K562 (cell line): ENCODE results near the gene GPATCH4. TPM values are rescaled to one million over a fixed set of nuclear protein-coding genes. Genes with fewer than 3 reads are reported as not detected.
"Not testable (repeated sequence)": the region's sequence is repeated elsewhere in the genome, so short reads cannot be mapped to it uniquely, and the experiment has no call there.

Source experiments
- ATAC-seq: fragments of 200-7000 bp; cut with Tn5 transposase; 3 replicates; pipeline ENCODE4 v1.9.1; 2020; ENCODE audit warnings: moderate library complexity
- BruUV-seq: library from RNA; stranded (reverse); fragments of 400-500 nt; replicated peaks from 2 replicates; lab custom pipeline; 2021; lab: Mats Ljungman, UMichigan
- CTCF ChIA-PET: fragments of 300-600 bp; formaldehyde crosslinking; extraction: SDS; loops from one replicate; lab custom pipeline; 2021; ENCODE audit warnings: low intra/inter-chr PET ratio; lab: Yijun Ruan, JAX
- POLR2A ChIA-PET: fragments of 300-600, 350-650 bp; sonication (Branson Sonifier 250); formaldehyde crosslinking; extraction: SDS; loops from one replicate; lab custom pipeline; 2021; ENCODE audit warnings: antibody characterized with exemption, inconsistent platforms; lab: Yijun Ruan, JAX
- DNase-seq, 4 experiments: peaks; one replicate each; pipeline versions ENCODE4 v3.0.0 to v3.0.0-alpha.2; 2011 to 2018; ENCODE audit warnings: low spot score in 3 of 4, mixed read lengths in 3 of 4; ENCODE audit errors: extremely low read depth in 1 of 4
- FAIRE-seq: peaks from 2 replicates; lab custom pipeline; 2011; peaks lifted over from hg19 to GRCh38; lab: Jason Lieb, UNC
- H2AFZ ChIP-seq: 2 replicates; pipeline ENCODE4 v1.6.0; 2011; ENCODE audit warnings: low read depth, low read length, control low read depth, inconsistent platforms
- H3K27ac ChIP-seq: fragments of 200-600 bp; 3 replicates; pipeline ENCODE4 v1.8.0; 2011; ENCODE audit warnings: low read depth, mild to moderate bottlenecking, control low read depth, inconsistent platforms, low read length, moderate library complexity, mixed read lengths; ENCODE audit errors: extremely low read depth
- H3K27me3 ChIP-seq, 2 experiments: fragments of 300-600 bp in 1 of 2; 2 replicates in 1 of 2; 3 replicates in 1 of 2; pipeline versions ENCODE4 v1.6.0 to v1.8.0; 2011; ENCODE audit warnings: inconsistent platforms in 2 of 2, low read length in 2 of 2, mild to moderate bottlenecking in 1 of 2, mixed read lengths in 1 of 2, moderate library complexity in 1 of 2; ENCODE audit not compliant: control insufficient read depth in 2 of 2, insufficient read depth in 2 of 2
- H3K36me3 ChIP-seq: fragments of 300-600 bp; 3 replicates; pipeline ENCODE4 v1.8.0; 2011; ENCODE audit warnings: mild to moderate bottlenecking, low read length, inconsistent platforms; ENCODE audit not compliant: control insufficient read depth, insufficient read depth
- H3K4me1 ChIP-seq, 2 experiments: fragments of 200-600 bp in 1 of 2; replicated peaks in 1 of 2; 2 replicates in 1 of 2; 3 replicates in 1 of 2; pipeline versions ENCODE4 v1.5.1 to v1.8.0; 2011; ENCODE audit warnings: inconsistent platforms in 2 of 2, low read length in 2 of 2, mild to moderate bottlenecking in 1 of 2, mixed read lengths in 1 of 2, moderate library complexity in 1 of 2; ENCODE audit not compliant: control insufficient read depth in 2 of 2, insufficient read depth in 2 of 2
- H3K4me2 ChIP-seq: 2 replicates; pipeline ENCODE4 v1.6.1; 2011; ENCODE audit warnings: low read length, control low read depth, inconsistent platforms, mixed read lengths; ENCODE audit not compliant: insufficient read depth
- H3K4me3 ChIP-seq: fragments of 200-600 bp; sonication (generic), shearing (Covaris generic); 2 replicates; pipeline ENCODE4 v1.5.1; 2016; ENCODE audit warnings: control low read depth, inconsistent platforms
- H3K79me2 ChIP-seq: fragments of 200-600 bp; 3 replicates; pipeline ENCODE4 v1.8.0; 2011; ENCODE audit warnings: low read length, inconsistent platforms; ENCODE audit not compliant: control insufficient read depth, insufficient read depth
- H3K9ac ChIP-seq, 2 experiments: 2 replicates each; pipeline versions ENCODE4 v1.6.0 to v1.6.1; 2011; ENCODE audit warnings: low read depth in 2 of 2, low read length in 2 of 2, control low read depth in 1 of 2, inconsistent platforms in 1 of 2, mild to moderate bottlenecking in 1 of 2, mixed read lengths in 1 of 2; ENCODE audit not compliant: insufficient read depth in 1 of 2
- H3K9me1 ChIP-seq: one replicate; pipeline ENCODE4 v1.6.0; 2011; ENCODE audit warnings: inconsistent platforms, mild to moderate bottlenecking, low read length, moderate library complexity; ENCODE audit not compliant: control insufficient read depth, insufficient read depth
- H3K9me3 ChIP-seq: replicated peaks from 2 replicates; pipeline ENCODE4 v1.5.1; 2011; ENCODE audit warnings: low read depth, low read length, inconsistent platforms; ENCODE audit not compliant: control insufficient read depth, insufficient read depth
- H4K20me1 ChIP-seq: replicated peaks from 2 replicates; pipeline ENCODE4 v1.6.1; 2011; ENCODE audit warnings: low read length, inconsistent platforms, mixed read lengths; ENCODE audit not compliant: control insufficient read depth, insufficient read depth
- ATF3 ChIP-seq, 2 experiments: fragments of 450-650 bp in 1 of 2; sonication (generic) in 1 of 2; formaldehyde crosslinking in 1 of 2; IDR thresholded peaks in 1 of 2; conservative IDR thresholded peaks in 1 of 2; 2 replicates each; pipeline versions ENCODE4 v1.6.1 to v1.8.1; 2016 to 2023; ENCODE audit warnings: mild to moderate bottlenecking in 2 of 2, moderate library complexity in 2 of 2, inconsistent platforms in 1 of 2, missing genetic modification reagents in 1 of 2
- CBX2 ChIP-seq: fragments of 200-600 bp; sonication (generic); IDR thresholded peaks from one replicate; pipeline ENCODE4 v1.6.1; 2012; ENCODE audit warnings: mild to moderate bottlenecking, low read length, inconsistent platforms; ENCODE audit not compliant: insufficient read depth, poor library complexity, severe bottlenecking
- CEBPB ChIP-seq: fragments of 450-650 bp; IDR thresholded peaks from 2 replicates; pipeline ENCODE4 v1.6.1; 2016; ENCODE audit warnings: missing genetic modification characterization, missing compliant biosample characterization
- CEBPG ChIP-seq, 3 experiments: fragments of 200-800 bp in 1 of 3; sonication (Bioruptor generic) in 1 of 3; sonication (generic) in 1 of 3; formaldehyde crosslinking in 1 of 3; IDR thresholded peaks in 2 of 3; conservative IDR thresholded peaks in 1 of 3; 2 replicates each; pipeline versions ENCODE4 v1.6.1 to v1.8.0; 2016 to 2022; ENCODE audit warnings: missing compliant biosample characterization in 2 of 3, missing genetic modification characterization in 2 of 3, mild to moderate bottlenecking in 1 of 3, missing genetic modification reagents in 1 of 3
- FOXO4 ChIP-seq: fragments of 450-650 bp; formaldehyde crosslinking; IDR thresholded peaks from 2 replicates; pipeline ENCODE4 v1.4.0; 2020; ENCODE audit warnings: mild to moderate bottlenecking, moderate library complexity
- YY1 ChIP-seq, 3 experiments: IDR thresholded peaks; 2 replicates each; pipeline ENCODE4 v1.6.1; 2011; ENCODE audit warnings: low read length in 2 of 3, mild to moderate bottlenecking in 2 of 3, moderate library complexity in 2 of 3, borderline replicate concordance in 1 of 3, control low read depth in 1 of 3, low read depth in 1 of 3; ENCODE audit not compliant: insufficient read depth in 3 of 3, insufficient replicate concordance in 2 of 3, control insufficient read depth in 1 of 3, insufficient read length in 1 of 3; ENCODE audit errors: extremely low read depth in 1 of 3
- WGBS: fragments of 100-300 bp; shearing (Covaris generic); methylation state at CpG from one replicate; pipeline ENCODE4 v1.1.6; 2016; ENCODE audit warnings: low coverage, mixed read lengths; ENCODE audit not compliant: insufficient coverage; ENCODE audit errors: missing lambda C conversion rate; 5-methylcytosine and 5-hydroxymethylcytosine counted together
- in situ Hi-C: fragments of 300-500 bp; cut with MboI; formaldehyde crosslinking; loops from 4 replicates; pipeline ENCODE4 v1.15.0; 2018; ENCODE audit warnings: inconsistent platforms, mixed read lengths
- intact Hi-C: fragments of 100-400 bp; cut with micrococcal nuclease; formaldehyde crosslinking; loops from 2 replicates; pipeline ENCODE4 v1.14.2; 2022
- polyA plus RNA-seq, 8 experiments: library from polyadenylated mRNA; depleted of rRNA in 4 of 8; stranded (reverse) in 5 of 8; unstranded in 3 of 8; fragments of >200 nt; fragmentation: Nextera tagmentation in 2 of 8; fragmentation: Illumina TruSeq in 1 of 8; extraction: Ambion mirVana in 2 of 8; extraction: Trizol in 1 of 8; gene quantifications; 2 replicates each; pipeline versions ENCODE4 v1.2.1 to v1.2.3, GENCODE V29; 2011 to 2014; ENCODE audit warnings: inconsistent platforms in 1 of 8, missing spikeins in 1 of 8
- total RNA-seq, 7 experiments: library from RNA; depleted of rRNA in 6 of 7; stranded (reverse); fragments of >200 nt in 6 of 7; fragmentation: Illumina TruSeq in 2 of 7; extraction: Trizol in 2 of 7; gene quantifications; 2 replicates each; pipeline versions ENCODE4 v1.2.1 to v1.2.3, GENCODE V29; 2011 to 2021; ENCODE audit warnings: low replicate concordance in 1 of 7

GPATCH4 gene
- total and polyA plus RNA-seq, 9 of the 15 experiments (the other 6 are each of a cell fraction or from before 2014, with no cell fraction given) = 43.7 to 105 (median 76.5) TPM

DNA sequence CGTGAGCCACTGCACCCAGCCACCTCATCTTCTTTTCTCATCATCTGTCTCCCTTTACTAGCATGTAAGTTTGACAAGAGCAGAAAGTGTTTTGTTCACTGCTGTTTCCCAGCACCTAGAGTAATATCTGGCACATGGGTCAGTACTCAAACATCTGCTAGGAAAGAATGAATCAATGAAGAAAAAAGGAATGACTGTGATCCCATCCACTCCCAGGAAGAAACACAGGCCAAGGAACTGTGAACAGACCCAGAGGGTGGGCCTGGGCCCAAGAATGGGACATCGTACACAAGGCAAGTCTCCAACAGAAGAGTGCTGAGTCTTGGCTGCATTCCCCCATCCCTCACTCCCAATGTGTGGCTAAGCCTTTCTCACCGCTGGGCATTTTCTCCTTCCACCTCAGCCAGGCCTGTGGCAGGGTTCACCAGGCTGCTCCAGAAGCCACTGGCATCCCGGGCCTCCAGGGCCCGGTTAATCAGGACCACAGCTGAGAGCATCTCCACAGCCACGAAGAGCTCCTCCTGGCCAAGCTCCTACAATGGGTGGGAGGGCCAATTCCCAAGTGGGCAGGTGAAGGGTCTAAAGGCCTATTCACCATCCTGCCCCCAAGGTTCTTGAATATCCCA lies 47.3 kb downstream of the GPATCH4 start (continued):
- TF ChIP-seq YY1 (IDR thresholded peaks at IDR 0.05; ENCODE audit: borderline replicate concordance in 1 of 3, control insufficient read depth in 1 of 3, extremely low read depth in 1 of 3, insufficient read depth in 3 of 3, insufficient read length in 1 of 3, insufficient replicate concordance in 2 of 3, low read depth in 1 of 3, low read length in 2 of 3) = no peak
- TF ChIP-seq FOXO4 = no peak
- no peak for TF ChIP-seq CBX2

DNA sequence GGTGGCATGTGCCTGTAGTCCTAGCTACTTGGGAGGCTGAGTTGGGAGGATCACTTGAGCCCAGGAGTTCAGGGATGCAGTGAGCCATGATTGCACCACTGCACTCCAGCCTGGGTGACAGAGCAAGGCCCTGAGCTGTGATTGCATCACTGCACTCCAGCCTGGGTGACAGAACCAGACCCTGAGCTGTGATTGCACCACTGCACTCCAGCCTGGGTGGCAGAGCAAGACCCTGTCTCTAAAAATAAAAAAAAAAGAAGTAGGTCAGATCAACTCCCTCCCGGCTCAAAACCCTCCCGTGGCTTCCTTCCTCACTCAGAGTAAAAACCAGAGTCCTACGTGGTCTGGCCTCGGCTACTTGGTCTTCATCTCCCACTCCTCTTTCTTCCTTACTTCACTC lies 48.3 kb downstream of the GPATCH4 start:
- H3K27me3 ChIP-seq; FAIRE-seq; H3K27ac ChIP-seq; DNase-seq; H2AFZ ChIP-seq; H3K4me1 ChIP-seq; in situ Hi-C loops; CTCF ChIA-PET; H4K20me1 ChIP-seq; H3K4me2 ChIP-seq; H3K9ac ChIP-seq; intact Hi-C loops; BruUV-seq; H3K9me1 ChIP-seq; H3K79me2 ChIP-seq; TF ChIP-seq ATF3 (CRISPR knock-in tag; conservative IDR thresholded peaks at IDR 0.05); CEBPG (CRISPR knock-in tag; IDR thresholded peaks at IDR 0.05): not testable (repeated sequence)
- POLR2A ChIA-PET = interaction anchor here (1.5 to 1.7 kb wide), 2 partner anchors 10 to 12 kb away, joined by 5 to 7 read pairs; no protein-coding TSS in a partner anchor
- WGBS = 50% methylated on average over 1 of the region's 4 CpGs
- TF ChIP-seq ATF3 (IDR thresholded peaks at IDR 0.05) (peak; percentile 56), CEBPB (peak; percentile 69), CEBPG (tag; conservative IDR thresholded peaks at IDR 0.05 in 1 of 2, IDR thresholded peaks at IDR 0.05 in 1 of 2) (peak; percentile 41 to 53; a peak in 2 of 4 replicates)
- TF ChIP-seq, all 486 proteins: peak for 3; not testable (repeated sequence) for 483
- ATAC-seq, H3K4me3 ChIP-seq, H3K9me3 ChIP-seq: not testable (repeated sequence)
- H3K36me3 ChIP-seq = peaks cover 45% of the 10 kb centered on the region; the same call in 2 of the 3 replicates
